ENCODE measurements around the gene LRRC46.

Gene LRRC46

GRCh38 chr17:47853616-47854015, 22.1 kb downstream of the LRRC46 start:
- DNase-seq = no peak

GRCh38 chr17:47855737-47856136, 24.3 kb downstream of the LRRC46 start:
- no peak for DNase-seq

GRCh38 chr17:47856830-47857229, 25.4 kb downstream of the LRRC46 start:
- DNase-seq = no peak

GRCh38 chr17:47857551-47858455, 26.3 kb downstream of the LRRC46 start:
- no peak for DNase-seq

GRCh38 chr17:47860386-47860785, 28.9 kb downstream of the LRRC46 start:
- DNase-seq = no peak

GRCh38 chr17:47862621-47863440, 31.4 kb downstream of the LRRC46 start:
- no peak for DNase-seq

GRCh38 chr17:47864791-47865216, 33.3 kb downstream of the LRRC46 start:
- DNase-seq = no peak

GRCh38 chr17:47866941-47867340, 35.5 kb downstream of the LRRC46 start:
- DNase-seq = no peak

- DNase-seq = no peak
Observed at GRCh38 chr17:47867813-47868533, 36.5 kb downstream of the LRRC46 start.

GRCh38 chr17:47869114-47869513, 37.6 kb downstream of the LRRC46 start:
- DNase-seq = no peak

- no peak for DNase-seq
Observed at GRCh38 chr17:47870056-47870455, 38.6 kb downstream of the LRRC46 start.

- DNase-seq = no peak
Observed at GRCh38 chr17:47871048-47871447, 39.6 kb downstream of the LRRC46 start.

GRCh38 chr17:47872019-47872650, 40.7 kb downstream of the LRRC46 start:
- no peak for DNase-seq

GRCh38 chr17:47872651-47873161, 41.2 kb downstream of the LRRC46 start:
- no peak for DNase-seq

GRCh38 chr17:47873200-47874090, 42.0 kb downstream of the LRRC46 start:
- no peak for DNase-seq

GRCh38 chr17:47875011-47875985, 43.8 kb downstream of the LRRC46 start:
- DNase-seq = no peak

GRCh38 chr17:47877368-47878034, 46.0 kb downstream of the LRRC46 start:
- DNase-seq = no peak

- DNase-seq = no peak
Observed at GRCh38 chr17:47878203-47879027, 46.9 kb downstream of the LRRC46 start.
